ENCODE data around the gene MTTP. TPM values are rescaled to one million over a fixed set of nuclear protein-coding genes. Genes with fewer than 3 reads are reported as not detected.

The MTTP gene
- total RNA-seq, 2 donors from 2014 or later = 0.51 to 1.1 TPM

GRCh38 chr4:99612281-99612680, 37.7 kb downstream of the MTTP start:
- Histone ChIP-seq H3K4me1 (peaks cover 0 to 14% of the 10 kb centered on the region in 2 donors), H3K4me3 (no peak overlapping the region), H3K36me3 (no peaks in the 10 kb centered on the region), H3K27me3 (no peaks in the 10 kb centered on the region), H3K9me3 (no peaks in the 10 kb centered on the region), H3K27ac (peak overlapping the region in 1 of 2 donors; percentile 33)
- no peak for DNase-seq (ENCODE audit: low spot score)
- TF ChIP-seq, protein P1, sequence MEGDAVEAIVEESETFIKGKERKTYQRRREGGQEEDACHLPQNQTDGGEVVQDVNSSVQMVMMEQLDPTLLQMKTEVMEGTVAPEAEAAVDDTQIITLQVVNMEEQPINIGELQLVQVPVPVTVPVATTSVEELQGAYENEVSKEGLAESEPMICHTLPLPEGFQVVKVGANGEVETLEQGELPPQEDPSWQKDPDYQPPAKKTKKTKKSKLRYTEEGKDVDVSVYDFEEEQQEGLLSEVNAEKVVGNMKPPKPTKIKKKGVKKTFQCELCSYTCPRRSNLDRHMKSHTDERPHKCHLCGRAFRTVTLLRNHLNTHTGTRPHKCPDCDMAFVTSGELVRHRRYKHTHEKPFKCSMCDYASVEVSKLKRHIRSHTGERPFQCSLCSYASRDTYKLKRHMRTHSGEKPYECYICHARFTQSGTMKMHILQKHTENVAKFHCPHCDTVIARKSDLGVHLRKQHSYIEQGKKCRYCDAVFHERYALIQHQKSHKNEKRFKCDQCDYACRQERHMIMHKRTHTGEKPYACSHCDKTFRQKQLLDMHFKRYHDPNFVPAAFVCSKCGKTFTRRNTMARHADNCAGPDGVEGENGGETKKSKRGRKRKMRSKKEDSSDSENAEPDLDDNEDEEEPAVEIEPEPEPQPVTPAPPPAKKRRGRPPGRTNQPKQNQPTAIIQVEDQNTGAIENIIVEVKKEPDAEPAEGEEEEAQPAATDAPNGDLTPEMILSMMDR (IDR thresholded peaks at IDR 0.05) = no peak

GRCh38 chr4:99612704-99613103, 38.1 kb downstream of the MTTP start:
- DNase-seq (ENCODE audit: low spot score) = no peak
- Histone ChIP-seq H3K4me1 (peaks cover 0 to 14% of the 10 kb centered on the region in 2 donors), H3K27ac (peak overlapping the region in 1 of 2 donors; percentile 33), H3K4me3 (no peak overlapping the region), H3K9me3 (no peaks in the 10 kb centered on the region), H3K27me3 (no peaks in the 10 kb centered on the region), H3K36me3 (no peaks in the 10 kb centered on the region)
- TF ChIP-seq, protein P1 (IDR thresholded peaks at IDR 0.05) = no peak

GRCh38 chr4:99614491-99614890, 39.9 kb downstream of the MTTP start:
- Histone ChIP-seq H3K27me3 (no peaks in the 10 kb centered on the region), H3K4me3 (no peak overlapping the region), H3K4me1 (peaks cover 0 to 14% of the 10 kb centered on the region in 2 donors), H3K27ac (peak overlapping the region in 1 of 2 donors; percentile 72), H3K9me3 (no peaks in the 10 kb centered on the region), H3K36me3 (no peaks in the 10 kb centered on the region)
- DNase-seq (ENCODE audit: low spot score) = no peak
- TF ChIP-seq, protein P1 (IDR thresholded peaks at IDR 0.05) = no peak

DNA sequence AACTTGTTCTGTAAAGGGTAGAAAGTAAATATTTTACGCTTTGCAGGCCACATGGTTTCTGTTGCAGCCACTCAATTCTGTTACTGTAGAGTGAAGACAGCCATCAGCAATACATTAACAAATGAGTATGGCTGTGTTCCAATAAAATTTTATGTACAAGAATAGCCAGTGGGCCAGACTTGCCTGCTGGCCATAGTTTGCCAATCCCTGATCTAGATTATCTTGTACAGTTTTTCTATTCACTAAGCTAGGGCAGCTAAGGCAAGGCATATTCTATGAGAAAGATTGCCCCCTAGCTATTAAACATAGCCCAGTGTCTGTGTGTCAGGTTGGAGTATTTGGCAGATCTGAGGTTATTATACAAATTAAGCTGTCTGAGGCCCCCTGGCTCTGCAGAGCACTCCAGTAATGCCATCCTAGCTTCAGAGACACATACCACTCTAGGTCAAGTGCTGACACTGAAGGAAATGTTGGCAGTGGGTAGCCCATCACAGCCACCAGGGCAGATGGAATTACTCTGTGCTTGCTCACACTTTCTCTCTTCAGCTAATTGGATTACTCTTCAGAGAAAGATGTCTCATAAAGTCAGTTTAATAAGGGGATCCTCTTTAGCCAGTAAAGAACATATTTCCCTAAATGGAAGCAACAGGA, 40.7 kb downstream of the MTTP start:
- TF ChIP-seq, protein P1 (IDR thresholded peaks at IDR 0.05) = peak in 1 of 2 donors; percentile 34
- Histone ChIP-seq H3K9me3 (no peaks in the 10 kb centered on the region), H3K36me3 (no peaks in the 10 kb centered on the region), H3K4me3 (no peak overlapping the region), H3K27me3 (no peaks in the 10 kb centered on the region), H3K4me1 (peaks cover 0 to 14% of the 10 kb centered on the region in 2 donors), H3K27ac (peak overlapping the region in 1 of 2 donors; percentile 72)
- DNase-seq (ENCODE audit: low spot score) = no peak

- DNase-seq (ENCODE audit: low spot score) = no peak
- no peaks in the 10 kb centered on the region for H3K27me3 ChIP-seq
- H3K9me3 ChIP-seq = no peaks in the 10 kb centered on the region
- H3K4me3 ChIP-seq = no peak overlapping the region
- H3K36me3 ChIP-seq = no peaks in the 10 kb centered on the region
- TF ChIP-seq, protein P1 (IDR thresholded peaks at IDR 0.05) = no peak
- no peak overlapping the region for H3K27ac ChIP-seq
- H3K4me1 ChIP-seq = peaks cover 0 to 5% of the 10 kb centered on the region in 2 donors
These were observed 42.8 kb downstream of the MTTP start for GRCh38 chr4:99617374-99617773.

- Histone ChIP-seq H3K9me3 (no peaks in the 10 kb centered on the region), H3K4me3 (no peak overlapping the region), H3K27me3 (no peaks in the 10 kb centered on the region), H3K36me3 (no peaks in the 10 kb centered on the region), H3K27ac (no peak overlapping the region), H3K4me1 (peaks cover 0 to 4% of the 10 kb centered on the region in 2 donors)
- TF ChIP-seq, protein P1 (IDR thresholded peaks at IDR 0.05) = no peak
- DNase-seq (ENCODE audit: low spot score) = no peak
These were observed 47.7 kb downstream of the MTTP start for GRCh38 chr4:99622341-99622740.
